HCT116 (cell line): Measurements from ENCODE around the gene UPK2. TPM values are rescaled to one million over a fixed set of nuclear protein-coding genes. Genes with fewer than 3 reads are reported as not detected.

Experiments used
- ATAC-seq: fragments of 200-7000 bp; cut with Tn5 transposase; 2 replicates; pipeline ENCODE4 v1.9.1; 2020; ENCODE audit warnings: mild to moderate bottlenecking, moderate library complexity
- BruUV-seq: library from RNA; stranded (reverse); fragments of 400-500 nt; replicated peaks from 2 replicates; lab custom pipeline; 2021; lab: Mats Ljungman, UMichigan
- CTCF ChIA-PET: fragments of 300-600 bp; sonication (Branson Sonifier 250); formaldehyde crosslinking; loops from one replicate; lab custom pipeline; 2021; ENCODE audit warnings: antibody characterized with exemption; lab: Charles Lee
- POLR2A ChIA-PET: fragments of 300-600, 350-600 bp; sonication (Branson Sonifier 250); formaldehyde crosslinking; loops from one replicate; lab custom pipeline; 2021; ENCODE audit warnings: antibody characterized with exemption; lab: Charles Lee
- RAD21 ChIA-PET, 2 experiments: fragments of 300-600 bp; sonication (Branson Sonifier 250); formaldehyde crosslinking; loops; one replicate each; lab custom pipeline; 2023; ENCODE audit warnings: low total read pairs in 2 of 2; ENCODE audit not compliant: uncharacterized antibody in 2 of 2, unreplicated experiment in 2 of 2, low non-redundant PET in 1 of 2; lab: Charles Lee
- DNase-seq: peaks from one replicate; pipeline ENCODE4 v3.0.0-alpha.2; 2010; ENCODE audit warnings: low read depth, low spot score
- H2AFZ ChIP-seq: fragments of 200-600 bp; shearing (Covaris generic), sonication (generic); 2 replicates; pipeline ENCODE4 v1.6.1; 2017; ENCODE audit warnings: low read depth, mixed run types, mixed read lengths, antibody characterized with exemption, low read length; ENCODE audit not compliant: poor library complexity, severe bottlenecking
- H3K27ac ChIP-seq: 2 replicates; pipeline ENCODE4 v1.5.1; 2012; ENCODE audit warnings: low read depth, low read length
- H3K27me3 ChIP-seq: fragments of 200-600 bp; sonication (generic); 2 replicates; pipeline ENCODE4 v1.6.1; 2016; ENCODE audit warnings: mixed run types, low read length, mixed read lengths; ENCODE audit not compliant: insufficient read depth
- H3K36me3 ChIP-seq, 2 experiments: fragments of 200-500 bp in 1 of 2; fragments of 200-600 bp in 1 of 2; sonication (Bioruptor generic) in 1 of 2; sonication (generic) in 1 of 2; 2 replicates each; pipeline versions ENCODE4 v1.5.1 to v1.6.1; 2014 to 2016; ENCODE audit warnings: low read length in 2 of 2, inconsistent platforms in 1 of 2, mixed read lengths in 1 of 2, mixed run types in 1 of 2; ENCODE audit not compliant: insufficient read depth in 2 of 2, control insufficient read depth in 1 of 2
- H3K4me1 ChIP-seq, 2 experiments: fragments of 200-600 bp in 1 of 2; sonication (generic) in 1 of 2; 2 replicates each; pipeline versions ENCODE4 v1.5.1 to v1.6.1; 2012 to 2017; ENCODE audit warnings: low read length in 2 of 2, inconsistent platforms in 1 of 2, mild to moderate bottlenecking in 1 of 2, mixed read lengths in 1 of 2, mixed run types in 1 of 2, moderate library complexity in 1 of 2; ENCODE audit not compliant: insufficient read depth in 2 of 2, control insufficient read depth in 1 of 2
- H3K4me2 ChIP-seq: fragments of 200-600 bp; sonication (generic); 2 replicates; pipeline ENCODE4 v1.6.1; 2017; ENCODE audit warnings: mixed run types, low read length, mixed read lengths
- H3K4me3 ChIP-seq, 2 experiments: fragments of 200-600 bp in 1 of 2; sonication (generic) in 1 of 2; replicated peaks in 1 of 2; 2 replicates each; pipeline ENCODE4 v1.5.1; 2011 to 2016; ENCODE audit warnings: low read length in 2 of 2, control low read depth in 1 of 2, low read depth in 1 of 2, mild to moderate bottlenecking in 1 of 2, mixed read lengths in 1 of 2, mixed run types in 1 of 2
- H3K79me2 ChIP-seq: fragments of 200-600 bp; sonication (generic); 2 replicates; pipeline ENCODE4 v1.6.1; 2017; ENCODE audit warnings: mild to moderate bottlenecking, mixed run types, low read length, moderate library complexity, mixed read lengths; ENCODE audit not compliant: insufficient read depth
- H3K9ac ChIP-seq: fragments of 200-600 bp; sonication (generic); 2 replicates; pipeline ENCODE4 v1.6.1; 2016; ENCODE audit warnings: low read length, mixed read lengths
- H3K9me2 ChIP-seq: fragments of 200-600 bp; sonication (generic), shearing (Covaris generic); 2 replicates; pipeline ENCODE4 v1.6.1; 2017; ENCODE audit warnings: mixed run types, mild to moderate bottlenecking, moderate library complexity; ENCODE audit not compliant: insufficient read depth
- H3K9me3 ChIP-seq, 2 experiments: fragments of 200-500 bp in 1 of 2; fragments of 200-600 bp in 1 of 2; sonication (Bioruptor generic) in 1 of 2; sonication (generic) in 1 of 2; 2 replicates each; pipeline ENCODE4 v1.6.1; 2014 to 2017; ENCODE audit warnings: low read length in 2 of 2, mixed read lengths in 2 of 2, inconsistent platforms in 1 of 2, low read depth in 1 of 2, mild to moderate bottlenecking in 1 of 2, mixed run types in 1 of 2, moderate library complexity in 1 of 2; ENCODE audit not compliant: control insufficient read depth in 1 of 2, insufficient read depth in 1 of 2
- H4K20me1 ChIP-seq: fragments of 200-600 bp; sonication (generic), shearing (Covaris generic); 2 replicates; pipeline ENCODE4 v1.6.1; 2017; ENCODE audit warnings: mixed run types, mild to moderate bottlenecking, moderate library complexity; ENCODE audit not compliant: insufficient read depth
- POLR2AphosphoS5 ChIP-seq: IDR thresholded peaks from 2 replicates; pipeline ENCODE4 v1.6.1; 2011; ENCODE audit warnings: mild to moderate bottlenecking, low read depth, low read length, moderate library complexity
- REST ChIP-seq: IDR thresholded peaks from 2 replicates; pipeline ENCODE4 v1.6.1; 2012; ENCODE audit warnings: low read depth
- ZNF274 ChIP-seq: fragments of 200-500 bp; sonication (Bioruptor generic); IDR thresholded peaks from 2 replicates; pipeline ENCODE4 v1.6.1; 2014; ENCODE audit warnings: mild to moderate bottlenecking, low read depth, low read length, inconsistent platforms
- intact Hi-C: fragments of 100-400 bp; cut with micrococcal nuclease; formaldehyde crosslinking; loops from 2 replicates; pipeline ENCODE4 v1.10.0; 2022
- total RNA-seq: library from RNA; stranded (reverse); gene quantifications from one replicate; pipeline ENCODE4 v1.2.1, GENCODE V29; 2021; ENCODE audit not compliant: unreplicated experiment

Gene UPK2
- total RNA-seq, 1 experiment from 2014 or later, result 0.42 TPM

- H3K9me3 ChIP-seq, result no peaks in the 10 kb centered on the region
- no peak for DNase-seq
- RAD21 ChIA-PET, result interaction anchor here (0.7 to 1.0 kb wide), 2 partner anchors 20 kb away, joined by 4 to 5 read pairs; no protein-coding TSS in a partner anchor
These were observed 27.1 kb upstream of the UPK2 start for GRCh38 chr11:118928870-118929500.

More at GRCh38 chr11:118928870-118929500, 27.1 kb upstream of the UPK2 start:
- POLR2A ChIA-PET, result interaction anchor here (1.1 to 2.0 kb wide), 4 partner anchors 12 to 239 kb away, joined by 4 to 6 read pairs (median 6); no protein-coding TSS in a partner anchor
- Histone ChIP-seq H3K4me1 (peaks cover 37 to 81% of the 10 kb centered on the region in 2 experiments), H3K79me2 (peaks cover 15% of the 10 kb centered on the region), H3K4me2 (peak overlapping the region; percentile 100), H3K27ac (peak overlapping the region; percentile 100), H3K9me2 (no peaks in the 10 kb centered on the region), H3K4me3 (peak overlapping the region; percentile 73 to 75), H3K27me3 (no peaks in the 10 kb centered on the region), H3K9ac (peak overlapping the region; percentile 95), H4K20me1 (no peaks in the 10 kb centered on the region), H2AFZ (no peak overlapping the region), H3K36me3 (no peaks in the 10 kb centered on the region; a peak in 1 of 4 replicates)
- no TSS peak for BruUV-seq
- peak; percentile 7 for ATAC-seq
- TF ChIP-seq ZNF274, result no peak
- TF ChIP-seq POLR2AphosphoS5, result peak; percentile 21; the same call in 1 of the 2 replicates
- TF ChIP-seq REST, result no peak
- CTCF ChIA-PET, result interaction anchor here (1.4 to 6.6 kb wide), 4 partner anchors 12 to 239 kb away, joined by 4 to 150 read pairs (median 7); no protein-coding TSS in a partner anchor
- intact Hi-C loops, result loop anchor here (1.0 to 2.0 kb wide), 3 partner anchors 17 to 138 kb away; partner anchors contain the start of gene DDX6
